Activated CD4-positive, alpha-beta T cell treated with anti-CD3 and anti-CD28 coated beads for 1 hour (primary cell): ENCODE measurements around the gene CDCA5.
"Not testable (repeated sequence)": the region's sequence is repeated elsewhere in the genome, so short reads cannot be mapped to it uniquely, and the experiment has no call there.

ENCODE experiments used
- DNase-seq: peaks from one replicate; pipeline ENCODE4 v3.0.0-alpha.2; 2020

Gene CDCA5

GRCh38 chr11:65118891-65119669 is 35.2 kb upstream of the CDCA5 start:
- not testable (repeated sequence) for DNase-seq

GRCh38 chr11:65118097-65118837 is 34.4 kb upstream of the CDCA5 start:
- DNase-seq = no peak

- peak; percentile 100 for DNase-seq
Measured at GRCh38 chr11:65117206-65118096, 33.6 kb upstream of the CDCA5 start, which contains the start of gene ZNHIT2. Gene ZNHIT2, minus strand, starts transcription at chr11:65117701. Its CDS starts 48 bp downstream, at chr11:65117653.

- peak; percentile 43 for DNase-seq
Measured at GRCh38 chr11:65116370-65117205, 32.7 kb upstream of the CDCA5 start.

GRCh38 chr11:65115361-65116082 is 31.7 kb upstream of the CDCA5 start:
- no peak for DNase-seq

GRCh38 chr11:65114538-65115171 is 30.8 kb upstream of the CDCA5 start:
- DNase-seq = no peak

GRCh38 chr11:65113839-65114238 is 30.0 kb upstream of the CDCA5 start:
- DNase-seq = no peak

- DNase-seq = no peak
Measured at GRCh38 chr11:65113361-65113756, 29.5 kb upstream of the CDCA5 start.

- DNase-seq = peak; percentile 58
Measured at GRCh38 chr11:65112546-65113360, 28.9 kb upstream of the CDCA5 start.

- peak; percentile 88 for DNase-seq
Measured at GRCh38 chr11:65111744-65112545, 28.1 kb upstream of the CDCA5 start, which contains the start of gene TM7SF2. Gene TM7SF2, plus strand, starts transcription at chr11:65111872. Its CDS starts 144 bp downstream, at chr11:65112016.

- no peak for DNase-seq
Measured at GRCh38 chr11:65111159-65111743, 27.4 kb upstream of the CDCA5 start.

- DNase-seq = peak; percentile 91
Measured at GRCh38 chr11:65110354-65110861, 26.6 kb upstream of the CDCA5 start.

- no peak for DNase-seq
Measured at GRCh38 chr11:65109231-65110198, 25.7 kb upstream of the CDCA5 start.

GRCh38 chr11:65108469-65109123 is 24.8 kb upstream of the CDCA5 start:
- no peak for DNase-seq

- no peak for DNase-seq
Measured at GRCh38 chr11:65107751-65108468, 24.1 kb upstream of the CDCA5 start.

- DNase-seq = no peak
Measured at GRCh38 chr11:65107078-65107477, 23.2 kb upstream of the CDCA5 start.
